OCI-LY1 (cell line): ENCODE data around the gene TAS2R1.

ENCODE experiments used
- CTCF ChIP-seq: fragments of 200-600 bp; sonication (generic), shearing (Covaris generic); IDR thresholded peaks from 2 replicates; pipeline ENCODE4 v1.5.1; 2017; ENCODE audit warnings: mild to moderate bottlenecking, antibody characterized with exemption, low read length, moderate library complexity, mixed read lengths
- EZH2 ChIP-seq: fragments of 200-600 bp; sonication (generic), shearing (Covaris generic); IDR thresholded peaks from 2 replicates; pipeline ENCODE4 v1.8.0; 2017; ENCODE audit warnings: borderline replicate concordance, mixed run types, mild to moderate bottlenecking, antibody characterized with exemption, low read length, moderate library complexity, mixed read lengths

GRCh38 chr5:9653061-9653460, 22.9 kb upstream of the TAS2R1 start:
- TF ChIP-seq CTCF (no peak), EZH2 (no peak)
